Nephron (organoid): ENCODE data around the gene C1orf35.

Source experiments
- H3K27ac Mint-ChIP-seq, 3 experiments: 2 replicates each; pipeline ENCODE4 v1.8.0; 2020; ENCODE audit warnings: mixed read lengths in 3 of 3, mild to moderate bottlenecking in 2 of 3, moderate library complexity in 1 of 3
- H3K27me3 Mint-ChIP-seq: 2 replicates; pipeline ENCODE4 v1.8.0; 2021; ENCODE audit warnings: low read depth, mild to moderate bottlenecking, moderate library complexity, mixed read lengths
- H3K36me3 Mint-ChIP-seq: 2 replicates; pipeline ENCODE4 v1.8.0; 2020; ENCODE audit warnings: low read depth, mixed read lengths
- H3K4me1 Mint-ChIP-seq: 2 replicates; pipeline ENCODE4 v1.8.0; 2020; ENCODE audit warnings: mixed read lengths
- H3K4me3 Mint-ChIP-seq, 3 experiments: 2 replicates each; pipeline ENCODE4 v1.8.0; 2020; ENCODE audit warnings: mild to moderate bottlenecking in 3 of 3, mixed read lengths in 3 of 3, moderate library complexity in 2 of 3
- H3K9me3 Mint-ChIP-seq: 2 replicates; pipeline ENCODE4 v1.8.0; 2020; ENCODE audit warnings: mixed read lengths
- CTCF ChIP-seq, 3 experiments: fragments of 200-600 bp; sonication (generic); IDR thresholded peaks; one replicate each; pipeline ENCODE4 v1.5.0; 2021; ENCODE audit warnings: antibody characterized with exemption in 3 of 3; ENCODE audit not compliant: unreplicated experiment in 3 of 3

C1orf35 gene

GRCh38 chr1:228143480-228144192 is 40.5 kb upstream of the C1orf35 start:
- H3K27me3 Mint-ChIP-seq = no peaks in the 10 kb centered on the region

GRCh38 chr1:228142701-228143136 is 39.6 kb upstream of the C1orf35 start:
- Mint-ChIP-seq H3K4me3 (peak overlapping the region; percentile 50 to 91 (median 73)), H3K27ac (no peak overlapping the region), H3K4me1 (peaks cover 24% of the 10 kb centered on the region), H3K36me3 (no peaks in the 10 kb centered on the region), H3K27me3 (peaks cover under 1% of the 10 kb centered on the region), H3K9me3 (no peaks in the 10 kb centered on the region)
- TF ChIP-seq CTCF (IDR thresholded peaks at IDR 0.05; ENCODE audit: unreplicated experiment in 3 of 3) = no peak

More at GRCh38 chr1:228143480-228144192, 40.5 kb upstream of the C1orf35 start:
- peak overlapping the region in 1 of 3 experiments; percentile 26 for H3K27ac Mint-ChIP-seq
- H3K4me1 Mint-ChIP-seq = peaks cover 24% of the 10 kb centered on the region
- TF ChIP-seq CTCF (IDR thresholded peaks at IDR 0.05; ENCODE audit: unreplicated experiment in 3 of 3) = no peak
- H3K9me3 Mint-ChIP-seq = no peaks in the 10 kb centered on the region
- H3K36me3 Mint-ChIP-seq = no peaks in the 10 kb centered on the region
- H3K4me3 Mint-ChIP-seq = peak overlapping the region; percentile 50 to 91 (median 73)

- Mint-ChIP-seq H3K27me3 (peaks cover 6% of the 10 kb centered on the region), H3K9me3 (no peaks in the 10 kb centered on the region), H3K36me3 (no peaks in the 10 kb centered on the region), H3K27ac (no peak overlapping the region), H3K4me1 (peaks cover 24% of the 10 kb centered on the region), H3K4me3 (peak overlapping the region; percentile 89 to 94 (median 91))
- no peak for TF ChIP-seq CTCF (IDR thresholded peaks at IDR 0.05; ENCODE audit: unreplicated experiment in 3 of 3)
These were observed 39.1 kb upstream of the C1orf35 start for GRCh38 chr1:228142155-228142691.

GRCh38 chr1:228141226-228142044 is 38.3 kb upstream of the C1orf35 start:
- Mint-ChIP-seq H3K36me3 (no peaks in the 10 kb centered on the region), H3K9me3 (no peaks in the 10 kb centered on the region), H3K27ac (peak overlapping the region; percentile 38 to 65 (median 55)), H3K27me3 (peaks cover 11% of the 10 kb centered on the region), H3K4me1 (peaks cover 24% of the 10 kb centered on the region), H3K4me3 (peak overlapping the region; percentile 89 to 94 (median 91))
- no peak for TF ChIP-seq CTCF (IDR thresholded peaks at IDR 0.05; ENCODE audit: unreplicated experiment in 3 of 3)

- H3K9me3 Mint-ChIP-seq = no peaks in the 10 kb centered on the region
- peak overlapping the region; percentile 89 to 94 (median 91) for H3K4me3 Mint-ChIP-seq
- peaks cover 24% of the 10 kb centered on the region for H3K4me1 Mint-ChIP-seq
- no peak for TF ChIP-seq CTCF (IDR thresholded peaks at IDR 0.05; ENCODE audit: unreplicated experiment in 3 of 3)
- H3K27ac Mint-ChIP-seq = peak overlapping the region; percentile 38 to 65 (median 55)
- no peaks in the 10 kb centered on the region for H3K36me3 Mint-ChIP-seq
- peaks cover 18% of the 10 kb centered on the region for H3K27me3 Mint-ChIP-seq
These were observed 37.6 kb upstream of the C1orf35 start for GRCh38 chr1:228140724-228141225.
